SJCRH30 (cell line): ENCODE results near the gene MARVELD1. TPM values are rescaled to one million over a fixed set of nuclear protein-coding genes. Genes with fewer than 3 reads are reported as not detected.
"Not testable (repeated sequence)": the region's sequence is repeated elsewhere in the genome, so short reads cannot be mapped to it uniquely, and the experiment has no call there.

Experiments used
- DNase-seq, 2 experiments: peaks; one replicate each; pipeline ENCODE4 v3.0.0-alpha.2; 2015 to 2020
- H3K27ac ChIP-seq: fragments of 250-450 bp; sonication (Bioruptor Pico); 2 replicates; pipeline ENCODE4 v1.5.1; 2020; ENCODE audit warnings: mild to moderate bottlenecking, moderate library complexity
- H3K27me3 ChIP-seq: fragments of 250-450 bp; sonication (Bioruptor Pico); 2 replicates; pipeline ENCODE4 v1.5.1; 2020; ENCODE audit warnings: mild to moderate bottlenecking, moderate library complexity
- H3K36me3 ChIP-seq: fragments of 250-450 bp; sonication (Bioruptor Pico); 2 replicates; pipeline ENCODE4 v1.5.1; 2020; ENCODE audit warnings: mild to moderate bottlenecking, moderate library complexity
- H3K4me1 ChIP-seq: fragments of 250-450 bp; sonication (Bioruptor Pico); 2 replicates; pipeline ENCODE4 v1.5.1; 2020; ENCODE audit warnings: mild to moderate bottlenecking, moderate library complexity
- H3K4me3 ChIP-seq: fragments of 250-450 bp; sonication (Bioruptor Pico); 2 replicates; pipeline ENCODE4 v1.5.1; 2020; ENCODE audit warnings: mild to moderate bottlenecking, moderate library complexity
- H3K9me3 ChIP-seq: fragments of 250-450 bp; sonication (Bioruptor Pico); replicated peaks from 2 replicates; pipeline ENCODE4 v1.5.1; 2020; ENCODE audit warnings: mild to moderate bottlenecking, moderate library complexity
- total RNA-seq: library from RNA; depleted of rRNA; stranded (reverse); fragments of >200 nt; shearing (Covaris generic); gene quantifications from 2 replicates; pipeline ENCODE4 v1.2.3, GENCODE V29; 2014

Gene MARVELD1
- total RNA-seq, 1 experiment from 2014 or later = 29.8 TPM

DNA sequence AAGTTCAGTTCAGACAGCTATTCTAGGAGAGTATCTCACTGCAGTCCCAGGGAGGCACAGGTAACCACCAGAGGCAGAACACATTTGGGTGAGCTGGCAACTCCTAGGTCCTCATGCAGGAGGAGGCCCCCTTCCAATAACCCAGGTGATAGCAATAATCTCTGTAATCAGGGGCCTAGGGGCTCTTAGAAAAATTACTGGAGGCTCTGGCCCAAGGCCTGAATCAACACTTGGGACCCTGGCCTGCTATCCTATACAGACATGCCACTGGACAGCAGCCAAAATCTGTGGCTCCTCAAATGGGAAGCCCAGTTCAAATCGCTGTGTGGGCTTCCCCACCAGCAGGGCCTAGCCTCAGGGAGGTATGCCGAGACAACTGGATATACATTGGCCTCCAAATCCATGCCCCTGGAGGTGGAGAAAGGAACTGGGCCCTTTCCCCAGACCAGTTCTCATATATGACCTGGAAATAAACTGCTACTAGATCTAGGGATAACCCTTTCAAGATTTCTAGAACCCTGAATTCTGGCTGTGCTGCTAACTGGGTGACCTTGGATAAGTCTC lies 28.1 kb upstream of the MARVELD1 start:
- DNase-seq = peak; percentile 96 to 97
- H3K36me3 ChIP-seq = no peaks in the 10 kb centered on the region
- no peaks in the 10 kb centered on the region for H3K9me3 ChIP-seq
- no peaks in the 10 kb centered on the region for H3K27me3 ChIP-seq
- peaks cover 41% of the 10 kb centered on the region for H3K4me1 ChIP-seq
- peak overlapping the region; percentile 15; the same call in 1 of the 2 replicates for H3K27ac ChIP-seq
- peak overlapping the region; percentile 80 for H3K4me3 ChIP-seq

GRCh38 chr10:97686301-97686961 lies 27.1 kb upstream of the MARVELD1 start:
- Histone ChIP-seq H3K36me3 (no peaks in the 10 kb centered on the region), H3K9me3 (no peaks in the 10 kb centered on the region)
- DNase-seq = no peak

DNA sequence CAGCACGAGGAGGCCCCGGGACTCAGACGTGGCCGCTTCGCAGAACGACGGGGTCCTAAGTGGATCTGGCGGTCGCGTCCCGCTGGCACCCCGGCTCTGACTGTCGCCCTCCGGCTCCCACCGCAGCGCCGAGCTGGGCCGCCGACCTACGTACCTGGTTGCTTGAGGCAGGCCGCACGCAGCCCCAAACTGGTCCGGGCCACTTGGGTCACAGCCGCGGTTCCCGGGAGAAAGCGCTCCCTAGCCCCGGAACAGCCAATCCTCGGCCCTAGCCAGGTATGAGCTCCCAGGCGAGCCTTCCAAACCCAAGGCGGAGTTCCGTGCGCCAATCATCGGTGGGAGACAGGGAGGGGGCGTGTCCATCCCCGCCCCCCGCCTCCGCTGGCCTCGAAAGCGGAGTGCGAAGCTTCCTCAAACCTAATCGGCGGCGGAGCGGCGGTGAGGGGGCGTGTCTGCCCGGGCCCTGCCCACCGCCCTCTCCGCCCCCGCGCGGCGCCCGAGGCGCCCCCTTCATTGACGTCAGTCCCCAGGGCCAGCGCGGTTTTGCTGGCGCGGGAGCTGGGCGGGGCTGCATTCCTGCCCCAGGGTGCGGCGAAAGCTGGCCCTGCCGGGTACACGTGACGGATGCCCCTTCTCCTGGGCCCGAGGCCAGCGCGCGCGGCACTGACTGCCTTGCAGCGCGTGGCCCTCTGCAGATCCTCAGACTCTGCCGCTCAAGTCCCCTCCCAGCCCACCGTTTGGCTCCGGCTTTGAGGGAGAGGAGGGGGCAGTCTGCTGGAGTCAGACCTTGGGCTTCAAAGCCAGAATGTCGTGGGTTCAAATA lies 26.4 kb upstream of the MARVELD1 start, which contains the start of gene AVPI1:
TSS of gene AVPI1 (minus strand) at position 280 of the 823 bp plus-strand sequence. CDS start 7,336 bp downstream, outside the sequence.
- no peaks in the 10 kb centered on the region for H3K36me3 ChIP-seq
- no peaks in the 10 kb centered on the region for H3K27me3 ChIP-seq
- peak within 1 kb of the TSS; percentile 80 for H3K4me3 ChIP-seq
- H3K27ac ChIP-seq = peak within 1 kb of the TSS; percentile 68
- DNase-seq = peak; percentile 98
- no peaks in the 10 kb centered on the region for H3K9me3 ChIP-seq
- H3K4me1 ChIP-seq = peaks cover 41% of the 10 kb centered on the region

More at GRCh38 chr10:97686301-97686961, 27.1 kb upstream of the MARVELD1 start:
- peak overlapping the region; percentile 80 for H3K4me3 ChIP-seq
- no peaks in the 10 kb centered on the region for H3K27me3 ChIP-seq
- peaks cover 41% of the 10 kb centered on the region for H3K4me1 ChIP-seq
- peak overlapping the region; percentile 34; the same call in 1 of the 2 replicates for H3K27ac ChIP-seq

DNA sequence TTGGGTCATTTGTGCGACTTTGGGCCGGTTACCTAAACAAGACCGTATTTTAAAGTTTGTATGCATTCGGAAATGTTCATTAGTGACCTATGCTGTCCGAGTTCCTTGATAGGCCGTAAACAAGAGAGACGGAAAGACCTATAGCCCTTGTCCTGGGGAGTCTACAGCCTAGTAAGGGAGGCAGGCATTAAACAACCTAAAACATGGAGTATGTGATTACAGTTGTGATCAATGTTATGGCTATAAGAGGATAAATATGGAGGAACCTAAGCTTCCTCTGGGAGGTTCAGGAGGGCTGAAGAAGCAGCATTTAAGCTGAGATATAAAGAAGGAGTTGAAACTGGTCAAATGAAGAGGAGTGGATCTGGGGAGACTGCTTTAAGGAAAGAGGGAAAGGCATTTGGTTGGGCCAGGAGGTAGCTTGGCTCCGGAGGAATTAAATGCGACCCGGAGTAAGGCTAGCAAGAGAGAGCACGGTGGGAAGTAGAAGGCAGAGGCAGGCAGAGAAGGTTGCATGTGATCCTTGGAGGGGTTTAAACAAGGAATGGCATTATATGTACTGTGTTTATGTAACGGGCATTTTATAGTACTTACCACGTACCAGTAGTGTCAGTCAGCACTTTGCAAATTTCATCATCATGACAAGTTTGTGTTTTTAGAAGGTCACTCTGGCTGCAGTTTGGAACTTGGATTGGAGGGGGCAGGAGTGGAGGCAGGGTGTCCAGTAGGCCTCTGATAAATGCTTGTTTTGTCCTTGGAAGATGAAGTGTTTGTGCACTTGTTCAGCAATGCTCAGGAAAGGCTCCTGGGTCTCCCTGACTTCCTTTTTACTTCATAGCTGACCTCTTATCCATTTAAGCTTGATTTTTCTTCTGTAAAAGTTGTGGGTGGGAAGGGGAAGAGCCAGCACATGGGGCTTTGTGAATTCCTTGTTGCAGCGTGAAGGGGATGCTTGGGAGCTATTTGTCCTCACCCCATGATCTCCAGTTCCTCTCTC lies 25.4 kb upstream of the MARVELD1 start:
- no peaks in the 10 kb centered on the region for H3K36me3 ChIP-seq
- peak overlapping the region; percentile 80 for H3K4me3 ChIP-seq
- no peaks in the 10 kb centered on the region for H3K9me3 ChIP-seq
- peak overlapping the region; percentile 68 for H3K27ac ChIP-seq
- no peaks in the 10 kb centered on the region for H3K27me3 ChIP-seq
- H3K4me1 ChIP-seq = peaks cover 41% of the 10 kb centered on the region
- peak in 1 of 2 experiments; percentile 41 for DNase-seq

GRCh38 chr10:97689559-97690020 lies 23.9 kb upstream of the MARVELD1 start:
- Histone ChIP-seq H3K27ac (0 out of 2 replicates have a peak overlapping the region, but pooled peaks have one; percentile 15), H3K27me3 (no peaks in the 10 kb centered on the region), H3K9me3 (no peaks in the 10 kb centered on the region), H3K36me3 (no peaks in the 10 kb centered on the region), H3K4me1 (peaks cover 33% of the 10 kb centered on the region), H3K4me3 (no peak overlapping the region)
- peak; percentile 56 to 67 for DNase-seq

DNA sequence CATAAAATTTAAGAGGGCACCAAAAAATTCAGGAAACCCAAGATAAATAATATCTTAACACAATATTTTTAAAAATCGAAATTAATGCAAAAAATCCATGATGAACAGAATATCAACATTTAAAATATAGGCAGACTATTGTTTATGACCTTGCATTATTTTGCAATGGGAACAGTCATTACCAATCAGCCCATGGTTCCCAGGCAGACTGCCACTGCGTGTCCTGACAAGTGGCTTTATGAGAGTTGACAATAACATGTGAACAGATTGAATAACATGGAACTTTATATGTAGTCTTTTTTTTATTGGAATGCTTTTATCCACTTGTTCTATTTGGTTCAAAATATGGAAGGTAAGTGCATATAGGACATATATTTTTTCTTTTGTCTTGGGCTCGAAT lies 23.4 kb upstream of the MARVELD1 start:
- Histone ChIP-seq H3K9me3 (no peaks in the 10 kb centered on the region), H3K4me1 (peaks cover 27% of the 10 kb centered on the region), H3K4me3 (no peak overlapping the region), H3K36me3 (no peaks in the 10 kb centered on the region), H3K27me3 (no peaks in the 10 kb centered on the region), H3K27ac (0 out of 2 replicates have a peak overlapping the region, but pooled peaks have one; percentile 15)
- DNase-seq = no peak

GRCh38 chr10:97698072-97698655 lies 15.4 kb upstream of the MARVELD1 start:
- DNase-seq, H3K9me3 ChIP-seq, H3K4me3 ChIP-seq, H3K27ac ChIP-seq, H3K4me1 ChIP-seq, H3K27me3 ChIP-seq, H3K36me3 ChIP-seq: not testable (repeated sequence)

GRCh38 chr10:97701438-97702069 lies 12.0 kb upstream of the MARVELD1 start:
- Histone ChIP-seq H3K4me3 (no peak overlapping the region), H3K4me1 (no peaks in the 10 kb centered on the region), H3K9me3 (peaks cover 4% of the 10 kb centered on the region; the same call in 1 of the 2 replicates), H3K27me3 (no peaks in the 10 kb centered on the region), H3K27ac (no peak overlapping the region), H3K36me3 (no peaks in the 10 kb centered on the region)
- peak; percentile 65 to 88 for DNase-seq

- Histone ChIP-seq H3K27ac (no peak overlapping the region), H3K4me1 (no peaks in the 10 kb centered on the region), H3K9me3 (peaks cover 4% of the 10 kb centered on the region; the same call in 1 of the 2 replicates), H3K4me3 (no peak overlapping the region), H3K27me3 (no peaks in the 10 kb centered on the region), H3K36me3 (no peaks in the 10 kb centered on the region)
- DNase-seq = no peak
Observed at GRCh38 chr10:97703398-97704067, 10.0 kb upstream of the MARVELD1 start.

GRCh38 chr10:97704341-97704740 lies 9.2 kb upstream of the MARVELD1 start:
- Histone ChIP-seq H3K27me3 (no peaks in the 10 kb centered on the region), H3K4me3 (no peak overlapping the region), H3K4me1 (no peaks in the 10 kb centered on the region), H3K36me3 (no peaks in the 10 kb centered on the region), H3K9me3 (peaks cover 4% of the 10 kb centered on the region; the same call in 1 of the 2 replicates), H3K27ac (no peak overlapping the region)
- no peak for DNase-seq

- Histone ChIP-seq H3K9me3 (peaks cover 4% of the 10 kb centered on the region; the same call in 1 of the 2 replicates), H3K27ac (no peak overlapping the region), H3K36me3 (no peaks in the 10 kb centered on the region), H3K27me3 (no peaks in the 10 kb centered on the region), H3K4me1 (no peaks in the 10 kb centered on the region), H3K4me3 (no peak overlapping the region)
- DNase-seq = no peak
Observed at GRCh38 chr10:97705006-97705670, 8.4 kb upstream of the MARVELD1 start.

DNA sequence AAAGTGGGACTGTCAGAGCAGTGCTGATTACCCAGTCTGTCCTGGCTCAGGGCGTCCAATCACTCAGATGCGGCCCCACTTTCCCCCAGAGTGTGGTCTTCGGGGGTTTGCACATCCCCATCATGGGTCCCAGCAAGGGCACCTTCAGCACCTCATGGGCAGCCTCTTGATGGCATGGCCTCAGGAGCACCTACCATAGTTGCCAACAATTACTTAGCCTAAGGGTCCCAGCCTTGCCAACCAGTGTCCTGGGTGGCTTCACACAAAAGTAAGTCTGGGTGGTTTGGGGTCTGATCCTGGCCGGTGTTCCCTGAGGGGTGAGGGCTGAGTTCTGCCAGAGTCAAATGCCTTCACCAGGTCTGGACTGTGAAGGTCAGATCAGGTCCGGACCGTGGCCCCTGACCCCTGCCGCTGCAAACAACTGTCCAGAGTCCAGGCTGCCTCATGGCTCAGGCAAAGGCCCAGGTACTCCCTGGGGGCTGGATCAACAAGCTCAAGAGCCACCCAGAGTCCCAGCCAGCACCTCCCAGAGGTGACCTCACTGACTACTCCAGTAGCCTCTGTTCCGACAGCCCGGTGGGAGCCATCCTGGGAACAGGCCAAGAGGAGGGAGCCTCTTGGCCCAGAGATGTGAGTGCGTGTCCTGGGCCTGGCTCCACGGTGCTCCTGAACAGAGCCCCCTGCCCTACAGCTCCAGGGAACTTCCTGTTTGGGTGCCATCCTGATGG lies 6.2 kb upstream of the MARVELD1 start:
- peaks cover 4% of the 10 kb centered on the region; the same call in 1 of the 2 replicates for H3K9me3 ChIP-seq
- DNase-seq = no peak
- H3K4me1 ChIP-seq = no peaks in the 10 kb centered on the region
- no peaks in the 10 kb centered on the region for H3K27me3 ChIP-seq
- no peaks in the 10 kb centered on the region for H3K36me3 ChIP-seq
- no peak overlapping the region for H3K27ac ChIP-seq
- H3K4me3 ChIP-seq = no peak overlapping the region
